ENCODE measurements around the gene RO60. TPM values are rescaled to one million over a fixed set of nuclear protein-coding genes. Genes with fewer than 3 reads are reported as not detected.

RO60 gene
- polyA plus RNA-seq, 3 donors = 32.6 to 49.2 (median 46.0) TPM

DNA sequence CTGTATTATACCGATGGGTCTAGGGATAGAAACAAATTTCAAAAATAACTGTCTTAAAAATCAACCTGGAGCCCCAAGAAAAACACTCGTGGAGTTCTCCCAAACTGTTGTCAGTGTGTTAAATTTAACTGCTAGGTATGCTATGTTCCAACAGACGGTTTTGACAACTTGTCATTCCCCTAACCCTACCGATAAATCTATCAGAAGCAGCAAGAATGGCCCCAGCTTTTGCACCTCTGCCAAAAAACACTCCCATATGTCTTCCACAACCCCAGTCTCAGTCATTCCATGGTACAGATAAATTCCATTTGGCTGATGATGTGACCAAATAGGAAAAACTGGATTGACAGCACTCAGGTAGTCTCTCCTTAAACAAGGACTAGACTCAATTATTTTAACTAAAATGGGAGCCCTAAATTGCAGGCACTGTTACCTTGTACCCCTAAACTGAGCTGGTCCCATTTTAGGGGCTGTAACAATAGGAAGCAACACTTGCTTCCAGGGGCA lies 5.2 kb upstream of the RO60 start:
- DNase-seq = no peak

DNA sequence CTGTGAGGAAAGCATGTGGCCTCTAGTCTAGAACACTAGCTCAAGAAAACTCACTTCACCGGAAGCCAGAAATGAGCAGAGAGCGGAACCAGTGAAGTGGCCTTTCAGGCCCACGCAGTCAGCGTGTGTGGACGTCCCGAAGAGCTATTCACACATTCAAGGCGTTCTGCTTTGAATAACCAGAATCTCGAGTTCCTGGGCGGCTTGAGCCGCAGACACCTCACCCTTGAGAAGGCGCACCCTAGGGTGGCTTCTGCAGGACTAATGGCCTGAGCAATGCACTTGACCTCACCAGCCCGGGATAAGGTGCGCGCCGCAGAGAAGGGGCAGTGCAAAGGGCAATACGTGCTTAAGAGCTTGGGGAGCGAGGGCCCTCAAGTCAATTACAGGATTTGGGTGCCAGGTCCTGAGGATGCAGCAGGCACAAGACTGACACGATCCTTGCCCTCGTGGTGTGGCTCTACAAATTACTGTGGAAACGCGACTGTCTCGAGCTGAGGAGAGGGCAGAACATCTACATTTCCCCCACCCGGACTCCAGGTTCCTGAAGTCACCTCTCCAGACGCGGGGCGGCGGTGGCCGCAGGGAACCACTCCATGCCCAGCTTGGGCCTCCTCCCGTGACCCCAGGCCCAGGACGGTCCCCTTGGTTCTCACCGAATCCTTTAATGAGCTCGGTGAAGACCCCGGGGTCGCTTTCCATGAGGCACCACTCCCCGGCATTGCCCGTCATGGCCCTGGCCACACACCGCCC lies 707 bp upstream of the RO60 start:
- peak; percentile 44 for DNase-seq

DNA sequence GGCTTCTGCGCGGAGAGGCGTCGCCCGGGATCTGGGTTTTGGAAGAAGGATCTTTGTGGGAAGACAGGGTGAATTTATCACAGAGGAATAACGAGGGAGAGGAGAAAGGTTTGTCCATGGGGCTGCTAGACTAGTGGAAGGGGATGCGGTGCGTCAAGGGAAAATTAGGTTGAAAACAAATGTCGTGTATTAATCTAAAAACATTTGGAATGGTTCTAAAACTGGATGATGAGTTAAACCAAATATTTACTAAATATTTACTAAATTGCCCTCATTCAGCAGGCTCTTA lies 647 bp downstream of the RO60 start:
- no peak for DNase-seq

GRCh38 chr1:193060406-193060805 lies 994 bp downstream of the RO60 start:
- DNase-seq = no peak

GRCh38 chr1:193060938-193061337 lies 1.5 kb downstream of the RO60 start:
- DNase-seq = no peak

- no peak for DNase-seq
Observed at GRCh38 chr1:193062698-193063463, 3.5 kb downstream of the RO60 start.

GRCh38 chr1:193065954-193066353 lies 6.5 kb downstream of the RO60 start:
- no peak for DNase-seq

DNA sequence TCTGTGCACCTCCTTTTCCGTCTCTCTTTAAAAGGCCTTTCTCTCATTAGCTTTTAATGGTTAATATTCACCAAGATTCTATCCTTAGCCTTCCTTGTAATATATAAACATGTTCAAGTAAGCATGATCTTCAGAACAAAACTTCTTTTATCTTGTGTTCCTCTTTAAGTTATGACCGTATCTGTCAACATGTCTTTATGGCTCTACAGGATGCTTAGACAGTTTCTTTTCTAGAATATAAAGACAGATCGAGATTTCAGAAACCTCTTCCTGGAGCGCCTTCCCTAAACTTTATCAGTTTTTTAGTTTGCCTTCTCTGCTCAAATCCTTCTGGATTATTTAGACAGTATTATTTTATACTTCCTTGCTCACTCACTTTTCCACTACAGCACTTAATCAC lies 7.2 kb downstream of the RO60 start:
- DNase-seq = no peak

DNA sequence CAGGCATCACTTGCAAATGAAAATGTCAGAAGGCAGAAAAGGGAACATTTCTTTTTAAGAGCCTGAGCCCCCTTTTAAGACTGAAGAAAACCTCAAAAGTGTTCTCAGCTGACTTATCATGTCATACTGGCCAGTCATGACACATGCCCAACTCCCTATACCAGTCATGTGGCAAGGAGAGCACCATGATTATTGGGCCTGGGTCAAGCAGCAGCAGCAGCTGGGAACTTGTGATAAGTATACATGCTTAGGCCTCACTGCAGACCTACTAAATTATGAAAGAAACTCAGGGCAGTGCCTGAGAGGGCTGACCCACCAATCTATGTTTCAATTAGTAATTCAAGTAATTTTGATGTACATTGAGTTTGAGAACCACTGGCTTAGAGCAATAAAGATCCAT lies 8.6 kb downstream of the RO60 start:
- no peak for DNase-seq

DNA sequence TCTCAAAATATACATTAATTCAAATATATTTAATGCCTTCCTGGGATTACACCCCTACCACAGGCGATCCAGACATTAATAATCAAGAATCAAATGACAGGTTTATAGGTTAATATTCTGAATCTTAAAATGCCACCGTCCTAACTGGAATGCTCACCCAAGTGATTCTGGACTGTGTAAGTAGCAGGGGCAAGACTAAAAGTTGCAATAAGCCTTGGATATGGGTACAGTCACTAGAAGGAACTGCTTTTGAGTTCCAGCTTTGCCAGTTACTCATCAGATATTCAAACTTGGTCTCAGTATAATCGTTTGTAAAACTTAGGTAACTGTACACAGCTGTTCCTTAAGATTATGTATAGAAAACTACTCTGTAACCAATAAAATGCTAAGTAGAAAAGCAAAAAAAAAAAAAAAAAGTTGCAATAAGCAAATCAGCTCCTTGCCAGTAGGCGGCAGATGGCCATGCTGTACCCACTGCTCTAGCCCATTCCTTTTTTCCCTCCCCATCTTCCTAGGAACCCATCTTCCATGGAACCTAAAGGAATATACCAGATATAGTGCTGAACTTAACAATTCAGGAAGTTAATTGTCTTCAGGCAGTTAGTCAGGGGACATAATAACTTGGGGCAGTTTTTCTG lies 10.5 kb downstream of the RO60 start:
- DNase-seq = no peak

- DNase-seq = no peak
Observed at GRCh38 chr1:193070386-193070753, 11.0 kb downstream of the RO60 start.

GRCh38 chr1:193070942-193071341 lies 11.5 kb downstream of the RO60 start:
- no peak for DNase-seq

DNA sequence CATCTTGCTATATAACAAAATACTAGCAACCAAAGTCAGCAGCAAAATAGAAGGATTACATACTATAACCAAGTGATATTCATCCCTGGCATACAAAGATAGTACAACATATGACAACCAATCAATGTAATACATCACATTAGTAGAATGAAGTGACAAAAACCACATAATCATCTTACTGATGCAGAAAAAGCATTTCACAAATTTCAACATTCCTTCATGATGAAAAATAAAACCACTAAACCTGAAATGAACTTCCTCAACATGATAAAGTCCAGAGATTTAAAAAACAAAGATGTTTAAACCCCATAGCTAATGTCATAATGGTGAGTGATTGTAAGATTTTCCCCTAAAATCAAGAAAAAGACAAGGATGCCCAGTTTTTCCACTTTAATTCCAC lies 18.6 kb downstream of the RO60 start:
- no peak for DNase-seq

GRCh38 chr1:193079187-193079586 lies 19.8 kb downstream of the RO60 start:
- no peak for DNase-seq

- DNase-seq = no peak
Observed at GRCh38 chr1:193083365-193084088, 24.1 kb downstream of the RO60 start.

GRCh38 chr1:193085263-193085662 lies 25.9 kb downstream of the RO60 start:
- DNase-seq = no peak

GRCh38 chr1:193086342-193086741 lies 26.9 kb downstream of the RO60 start:
- no peak for DNase-seq

DNA sequence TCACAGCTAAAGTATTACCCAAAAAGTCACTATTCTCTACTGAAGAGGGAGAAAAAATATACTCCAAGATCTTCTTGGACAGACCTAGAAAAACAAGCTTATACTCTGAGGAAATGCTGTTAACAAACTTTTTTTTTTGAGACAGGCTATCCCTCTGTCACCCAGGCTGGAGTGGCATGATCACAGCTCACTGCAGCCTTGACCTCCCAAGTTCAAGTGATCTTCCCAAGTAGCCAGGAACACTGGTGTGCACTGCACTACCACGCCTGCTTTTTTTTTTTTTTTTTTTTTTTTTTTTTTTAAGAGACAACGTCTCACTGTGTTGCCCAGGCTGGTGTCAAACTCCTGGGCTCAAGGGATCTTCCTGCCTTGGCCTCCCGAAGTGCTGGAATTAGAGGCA lies 28.5 kb downstream of the RO60 start:
- no peak for DNase-seq

DNA sequence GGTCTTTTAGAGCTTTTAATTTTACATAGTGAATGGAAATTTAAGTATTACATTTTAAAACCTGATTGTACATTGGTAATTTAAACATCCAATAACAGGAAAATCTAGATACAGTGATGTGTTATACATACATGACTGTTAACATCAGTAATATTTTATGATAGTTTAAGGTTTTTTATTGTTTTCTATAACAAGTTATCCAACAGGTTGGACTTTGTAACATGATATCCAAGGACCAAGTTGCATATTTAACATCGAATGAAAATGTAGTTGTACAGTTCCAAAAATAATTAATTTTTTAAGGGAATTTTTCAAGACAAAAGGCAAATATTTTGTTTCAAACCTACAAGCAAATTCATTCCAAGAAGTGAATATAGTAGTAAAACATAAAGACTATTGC lies 31.5 kb downstream of the RO60 start:
- no peak for DNase-seq

GRCh38 chr1:193094112-193094511 lies 34.7 kb downstream of the RO60 start:
- DNase-seq = no peak

DNA sequence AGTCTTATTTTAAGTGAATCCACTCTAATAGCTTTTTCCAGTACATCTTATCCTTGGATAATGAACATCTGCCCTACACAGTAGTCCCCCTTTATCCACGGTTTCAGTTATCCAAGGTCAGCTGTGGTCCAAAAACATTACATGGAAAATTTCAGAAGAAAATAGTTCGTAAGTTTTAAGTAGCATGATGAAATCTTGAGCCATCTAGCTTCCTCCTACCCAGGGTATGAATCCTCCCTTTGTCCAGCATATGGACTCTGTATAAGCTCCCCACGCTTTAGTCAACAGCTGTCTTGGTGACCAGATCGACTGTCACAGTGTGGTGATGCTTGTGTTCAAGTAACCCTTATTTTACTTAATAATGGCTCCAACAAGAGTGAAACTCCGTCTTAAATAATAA lies 43.2 kb downstream of the RO60 start:
- no peak for DNase-seq

- no peak for DNase-seq
Observed at GRCh38 chr1:193103759-193104501, 44.5 kb downstream of the RO60 start.
